HCT116 (cell line): ENCODE data around the gene CASK. TPM values are rescaled to one million over a fixed set of nuclear protein-coding genes. Genes with fewer than 3 reads are reported as not detected.

ENCODE experiments used
- ATAC-seq: fragments of 200-7000 bp; cut with Tn5 transposase; 2 replicates; pipeline ENCODE4 v1.9.1; 2020; ENCODE audit warnings: mild to moderate bottlenecking, moderate library complexity
- BruUV-seq: library from RNA; stranded (reverse); fragments of 400-500 nt; replicated peaks from 2 replicates; lab custom pipeline; 2021; lab: Mats Ljungman, UMichigan
- CTCF ChIA-PET: fragments of 300-600 bp; sonication (Branson Sonifier 250); formaldehyde crosslinking; loops from one replicate; lab custom pipeline; 2021; ENCODE audit warnings: antibody characterized with exemption; lab: Charles Lee
- POLR2A ChIA-PET: fragments of 300-600, 350-600 bp; sonication (Branson Sonifier 250); formaldehyde crosslinking; loops from one replicate; lab custom pipeline; 2021; ENCODE audit warnings: antibody characterized with exemption; lab: Charles Lee
- RAD21 ChIA-PET, 2 experiments: fragments of 300-600 bp; sonication (Branson Sonifier 250); formaldehyde crosslinking; loops; one replicate each; lab custom pipeline; 2023; ENCODE audit warnings: low total read pairs in 2 of 2; ENCODE audit not compliant: uncharacterized antibody in 2 of 2, unreplicated experiment in 2 of 2, low non-redundant PET in 1 of 2; lab: Charles Lee
- DNase-seq: peaks from one replicate; pipeline ENCODE4 v3.0.0-alpha.2; 2010; ENCODE audit warnings: low read depth, low spot score
- H2AFZ ChIP-seq: fragments of 200-600 bp; shearing (Covaris generic), sonication (generic); 2 replicates; pipeline ENCODE4 v1.6.1; 2017; ENCODE audit warnings: low read depth, mixed run types, mixed read lengths, antibody characterized with exemption, low read length; ENCODE audit not compliant: poor library complexity, severe bottlenecking
- H3K27ac ChIP-seq: 2 replicates; pipeline ENCODE4 v1.5.1; 2012; ENCODE audit warnings: low read depth, low read length
- H3K27me3 ChIP-seq: fragments of 200-600 bp; sonication (generic); 2 replicates; pipeline ENCODE4 v1.6.1; 2016; ENCODE audit warnings: mixed run types, low read length, mixed read lengths; ENCODE audit not compliant: insufficient read depth
- H3K36me3 ChIP-seq, 2 experiments: fragments of 200-500 bp in 1 of 2; fragments of 200-600 bp in 1 of 2; sonication (Bioruptor generic) in 1 of 2; sonication (generic) in 1 of 2; 2 replicates each; pipeline versions ENCODE4 v1.5.1 to v1.6.1; 2014 to 2016; ENCODE audit warnings: low read length in 2 of 2, inconsistent platforms in 1 of 2, mixed read lengths in 1 of 2, mixed run types in 1 of 2; ENCODE audit not compliant: insufficient read depth in 2 of 2, control insufficient read depth in 1 of 2
- H3K4me1 ChIP-seq, 2 experiments: fragments of 200-600 bp in 1 of 2; sonication (generic) in 1 of 2; 2 replicates each; pipeline versions ENCODE4 v1.5.1 to v1.6.1; 2012 to 2017; ENCODE audit warnings: low read length in 2 of 2, inconsistent platforms in 1 of 2, mild to moderate bottlenecking in 1 of 2, mixed read lengths in 1 of 2, mixed run types in 1 of 2, moderate library complexity in 1 of 2; ENCODE audit not compliant: insufficient read depth in 2 of 2, control insufficient read depth in 1 of 2
- H3K4me2 ChIP-seq: fragments of 200-600 bp; sonication (generic); 2 replicates; pipeline ENCODE4 v1.6.1; 2017; ENCODE audit warnings: mixed run types, low read length, mixed read lengths
- H3K4me3 ChIP-seq, 2 experiments: fragments of 200-600 bp in 1 of 2; sonication (generic) in 1 of 2; replicated peaks in 1 of 2; 2 replicates each; pipeline ENCODE4 v1.5.1; 2011 to 2016; ENCODE audit warnings: low read length in 2 of 2, control low read depth in 1 of 2, low read depth in 1 of 2, mild to moderate bottlenecking in 1 of 2, mixed read lengths in 1 of 2, mixed run types in 1 of 2
- H3K79me2 ChIP-seq: fragments of 200-600 bp; sonication (generic); 2 replicates; pipeline ENCODE4 v1.6.1; 2017; ENCODE audit warnings: mild to moderate bottlenecking, mixed run types, low read length, moderate library complexity, mixed read lengths; ENCODE audit not compliant: insufficient read depth
- H3K9ac ChIP-seq: fragments of 200-600 bp; sonication (generic); 2 replicates; pipeline ENCODE4 v1.6.1; 2016; ENCODE audit warnings: low read length, mixed read lengths
- H3K9me2 ChIP-seq: fragments of 200-600 bp; sonication (generic), shearing (Covaris generic); 2 replicates; pipeline ENCODE4 v1.6.1; 2017; ENCODE audit warnings: mixed run types, mild to moderate bottlenecking, moderate library complexity; ENCODE audit not compliant: insufficient read depth
- H3K9me3 ChIP-seq, 2 experiments: fragments of 200-500 bp in 1 of 2; fragments of 200-600 bp in 1 of 2; sonication (Bioruptor generic) in 1 of 2; sonication (generic) in 1 of 2; 2 replicates each; pipeline ENCODE4 v1.6.1; 2014 to 2017; ENCODE audit warnings: low read length in 2 of 2, mixed read lengths in 2 of 2, inconsistent platforms in 1 of 2, low read depth in 1 of 2, mild to moderate bottlenecking in 1 of 2, mixed run types in 1 of 2, moderate library complexity in 1 of 2; ENCODE audit not compliant: control insufficient read depth in 1 of 2, insufficient read depth in 1 of 2
- H4K20me1 ChIP-seq: fragments of 200-600 bp; sonication (generic), shearing (Covaris generic); 2 replicates; pipeline ENCODE4 v1.6.1; 2017; ENCODE audit warnings: mixed run types, mild to moderate bottlenecking, moderate library complexity; ENCODE audit not compliant: insufficient read depth
- CBX3 ChIP-seq: IDR thresholded peaks from 2 replicates; pipeline ENCODE4 v1.6.1; 2012; ENCODE audit warnings: low read depth
- CEBPB ChIP-seq: IDR thresholded peaks from 2 replicates; pipeline ENCODE4 v1.6.1; 2012; ENCODE audit warnings: low read depth
- CTCF ChIP-seq, 3 experiments: fragments of 200-600 bp in 1 of 3; sonication (generic) in 1 of 3; IDR thresholded peaks in 2 of 3; conservative IDR thresholded peaks in 1 of 3; 2 replicates each; pipeline ENCODE4 v1.5.1; 2012 to 2017; ENCODE audit warnings: low read depth in 2 of 3, low read length in 2 of 3, antibody characterized with exemption in 1 of 3, borderline replicate concordance in 1 of 3, control low read depth in 1 of 3, mild to moderate bottlenecking in 1 of 3, mixed read lengths in 1 of 3, mixed run types in 1 of 3, moderate library complexity in 1 of 3; ENCODE audit not compliant: insufficient read depth in 1 of 3
- EGR1 ChIP-seq: IDR thresholded peaks from 2 replicates; pipeline ENCODE4 v1.6.1; 2012; ENCODE audit warnings: low read depth
- EZH2 ChIP-seq: fragments of 200-600 bp; sonication (generic); IDR thresholded peaks from 2 replicates; pipeline ENCODE4 v1.6.1; 2017; ENCODE audit warnings: antibody characterized with exemption, mixed run types
- EZH2phosphoT487 ChIP-seq: fragments of 200-600 bp; IDR thresholded peaks from 2 replicates; pipeline ENCODE4 v1.6.1; 2018; ENCODE audit warnings: antibody characterized with exemption, borderline replicate concordance
- JUND ChIP-seq: IDR thresholded peaks from 2 replicates; pipeline ENCODE4 v1.6.1; 2012
- MAX ChIP-seq: IDR thresholded peaks from 2 replicates; pipeline ENCODE4 v1.6.1; 2012
- POLR2A ChIP-seq: IDR thresholded peaks from 2 replicates; pipeline ENCODE4 v1.7.0; 2011; ENCODE audit warnings: borderline replicate concordance; ENCODE audit not compliant: insufficient read depth, insufficient read length; ENCODE audit errors: extremely low read depth
- POLR2AphosphoS5 ChIP-seq: IDR thresholded peaks from 2 replicates; pipeline ENCODE4 v1.6.1; 2011; ENCODE audit warnings: mild to moderate bottlenecking, low read depth, low read length, moderate library complexity
- RAD21 ChIP-seq: IDR thresholded peaks from 2 replicates; pipeline ENCODE4 v1.6.1; 2012; ENCODE audit warnings: low read depth, mild to moderate bottlenecking
- REST ChIP-seq: IDR thresholded peaks from 2 replicates; pipeline ENCODE4 v1.6.1; 2012; ENCODE audit warnings: low read depth
- ZBTB33 ChIP-seq: IDR thresholded peaks from 2 replicates; pipeline ENCODE4 v1.6.1; 2011; ENCODE audit warnings: mild to moderate bottlenecking, low read length, moderate library complexity; ENCODE audit not compliant: insufficient replicate concordance; ENCODE audit errors: extremely low read depth
- ZFX ChIP-seq: fragments of 450-650 bp; IDR thresholded peaks from 2 replicates; pipeline ENCODE4 v1.6.1; 2017
- ZNF274 ChIP-seq: fragments of 200-500 bp; sonication (Bioruptor generic); IDR thresholded peaks from 2 replicates; pipeline ENCODE4 v1.6.1; 2014; ENCODE audit warnings: mild to moderate bottlenecking, low read depth, low read length, inconsistent platforms
- intact Hi-C: fragments of 100-400 bp; cut with micrococcal nuclease; formaldehyde crosslinking; loops from 2 replicates; pipeline ENCODE4 v1.10.0; 2022
- total RNA-seq: library from RNA; stranded (reverse); gene quantifications from one replicate; pipeline ENCODE4 v1.2.1, GENCODE V29; 2021; ENCODE audit not compliant: unreplicated experiment

CASK gene
- total RNA-seq, 1 experiment from 2014 or later, result 39.0 TPM

- BruUV-seq, result no TSS peak
- ChIA-PET RAD21 (no interaction called here), CTCF (interaction anchor here (0.8 to 1.9 kb wide), 7 partner anchors 12 to 1777 kb away, joined by 3 to 5 read pairs (median 3); no protein-coding TSS in a partner anchor), POLR2A (no interaction called here)
- no peak overlapping the region for H3K4me2 ChIP-seq
- peaks cover 6 to 17% of the 10 kb centered on the region in 2 experiments; a peak in 3 of 4 replicates for H3K4me1 ChIP-seq
- H3K27me3 ChIP-seq, result no peaks in the 10 kb centered on the region
- peak; percentile 31 for DNase-seq
- no peaks in the 10 kb centered on the region for H3K79me2 ChIP-seq
- intact Hi-C loops, result no loop called here
- no peaks in the 10 kb centered on the region for H3K36me3 ChIP-seq
- H3K27ac ChIP-seq, result no peak overlapping the region
- H3K4me3 ChIP-seq, result no peak overlapping the region
- peak; percentile 60 for ATAC-seq
- no peaks in the 10 kb centered on the region for H3K9me2 ChIP-seq
- H3K9me3 ChIP-seq, result no peaks in the 10 kb centered on the region
- no peak overlapping the region for H3K9ac ChIP-seq
- TF ChIP-seq JUND, result no peak
- no peak for TF ChIP-seq EZH2phosphoT487
- no peak for TF ChIP-seq POLR2A
- peak; percentile 11 to 70 (median 54); a peak in 4 of 6 replicates for TF ChIP-seq CTCF (IDR thresholded peaks at IDR 0.05 in 2 of 3, conservative IDR thresholded peaks at IDR 0.05 in 1 of 3; ENCODE audit: borderline replicate concordance in 1 of 3, insufficient read depth in 1 of 3, low read depth in 2 of 3, low read length in 2 of 3)
- no peak for TF ChIP-seq CEBPB
- TF ChIP-seq ZNF274, result no peak
- no peak for TF ChIP-seq POLR2AphosphoS5
- no peak for TF ChIP-seq ZBTB33
- TF ChIP-seq CBX3, result no peak
- peak; percentile 64 for TF ChIP-seq RAD21
- TF ChIP-seq MAX, result no peak
- TF ChIP-seq ZFX, result no peak
- no peak for TF ChIP-seq EZH2
- TF ChIP-seq EGR1, result no peak
- TF ChIP-seq REST, result no peak
- no peaks in the 10 kb centered on the region for H4K20me1 ChIP-seq
- H2AFZ ChIP-seq, result no peak overlapping the region
Observed at GRCh38 chrX:41781500-41781899, 141.9 kb downstream of the CASK start.
